Measurements from ENCODE around the gene TYK2.

The TYK2 gene

GRCh38 chr19:10332965-10333757, 47.2 kb downstream of the TYK2 start, which contains the start of gene RAVER1 (continued):
- TF ChIP-seq ZNF645 (tag by site-specific recombination; IDR thresholded peaks at IDR 0.05) (peak; percentile 76; the same call in 1 of the 2 replicates), ZNF473 (tag by site-specific recombination; IDR thresholded peaks at IDR 0.05) (no peak), ZNF138 (tag by site-specific recombination; IDR thresholded peaks at IDR 0.05; ENCODE audit: borderline replicate concordance) (no peak), ZNF362 (tag by site-specific recombination; IDR thresholded peaks at IDR 0.05) (no peak), ZNF843 (tag by site-specific recombination; IDR thresholded peaks at IDR 0.05) (peak; percentile 77; the same call in 1 of the 2 replicates), ZBTB1 (tag by site-specific recombination; IDR thresholded peaks at IDR 0.05) (peak; percentile 32; the same call in 1 of the 2 replicates), ZNF221 (tag by site-specific recombination; IDR thresholded peaks at IDR 0.05; ENCODE audit: borderline replicate concordance) (no peak), ZSCAN5A (tag by site-specific recombination; IDR thresholded peaks at IDR 0.05) (peak; percentile 90), ZNF658 (tag by site-specific recombination; IDR thresholded peaks at IDR 0.05) (no peak), SP2 (tag by site-specific recombination; IDR thresholded peaks at IDR 0.05) (peak; percentile 96), ZNF548 (tag by site-specific recombination; IDR thresholded peaks at IDR 0.05) (no peak), ZNF211 (tag by site-specific recombination; IDR thresholded peaks at IDR 0.05; ENCODE audit: low read depth) (no peak), ATF2 (tag by site-specific recombination; IDR thresholded peaks at IDR 0.05; ENCODE audit: low read depth) (peak; percentile 40), ZNF510 (tag by site-specific recombination; IDR thresholded peaks at IDR 0.05; ENCODE audit: insufficient replicate concordance) (no peak), KLF9 (tag by site-specific recombination; IDR thresholded peaks at IDR 0.05; ENCODE audit: low read depth) (peak; percentile 89), ZSCAN30 (tag by site-specific recombination; IDR thresholded peaks at IDR 0.05) (no peak), ZNF175 (tag by site-specific recombination; IDR thresholded peaks at IDR 0.05) (no peak), ZSCAN18 (tag by site-specific recombination; IDR thresholded peaks at IDR 0.05) (peak; percentile 88; the same call in 1 of the 2 replicates), MZF1 (tag by site-specific recombination; IDR thresholded peaks at IDR 0.05; ENCODE audit: borderline replicate concordance) (no peak), ZNF24 (tag by site-specific recombination; IDR thresholded peaks at IDR 0.05) (peak; percentile 87), ZNF121 (tag by site-specific recombination; IDR thresholded peaks at IDR 0.05) (no peak), ZNF664 (tag by site-specific recombination; IDR thresholded peaks at IDR 0.05) (no peak), ZNF26 (tag by site-specific recombination; IDR thresholded peaks at IDR 0.05) (no peak), GLI4 (tag by site-specific recombination; IDR thresholded peaks at IDR 0.05) (peak; percentile 89), ZNF449 (tag by site-specific recombination; IDR thresholded peaks at IDR 0.05) (peak; percentile 79), GLIS2 (tag by site-specific recombination; IDR thresholded peaks at IDR 0.05) (peak; percentile 96)

Data from HEK293 (cell line).